Suprapubic skin (tissue), 4 donors: ENCODE data around the gene BBLN. TPM values are rescaled to one million over a fixed set of nuclear protein-coding genes. Genes with fewer than 3 reads are reported as not detected.

Experiments used
- DNase-seq, 2 donors: peaks; one replicate each; pipeline ENCODE4 v3.0.0-alpha.2; 2019; ENCODE audit warnings: low spot score in 2 of 2
- H3K27ac ChIP-seq: fragments of 200-600 bp; sonication (generic); one replicate; pipeline ENCODE4 v1.5.1; 2019
- H3K27me3 ChIP-seq: fragments of 200-600 bp; sonication (generic); one replicate; pipeline ENCODE4 v1.5.1; 2019
- H3K36me3 ChIP-seq: fragments of 200-600 bp; sonication (generic); one replicate; pipeline ENCODE4 v1.5.1; 2019
- H3K4me1 ChIP-seq: fragments of 200-600 bp; sonication (generic); one replicate; pipeline ENCODE4 v1.5.1; 2019
- H3K4me3 ChIP-seq: fragments of 200-600 bp; sonication (generic); one replicate; pipeline ENCODE4 v1.5.1; 2019; ENCODE audit warnings: mild to moderate bottlenecking
- H3K9me3 ChIP-seq: fragments of 200-600 bp; sonication (generic); one replicate; pipeline ENCODE4 v1.5.1; 2019
- CTCF ChIP-seq, 2 donors: fragments of 200-600 bp in 1 of 2; fragments of 450-650 bp in 1 of 2; sonication (generic) in 1 of 2; IDR thresholded peaks; one replicate each; pipeline ENCODE4 v1.5.1; 2016 to 2019; ENCODE audit warnings: antibody characterized with exemption in 2 of 2, mild to moderate bottlenecking in 1 of 2, moderate library complexity in 1 of 2
- EP300 ChIP-seq: sonication (generic); formaldehyde crosslinking; IDR thresholded peaks from one replicate; pipeline ENCODE4 v1.6.1; 2017; ENCODE audit warnings: antibody characterized with exemption
- POLR2A ChIP-seq, 2 donors: fragments of 450-650 bp; IDR thresholded peaks; one replicate each; pipeline ENCODE4 v1.6.1; 2017; ENCODE audit warnings: antibody characterized with exemption in 2 of 2, mild to moderate bottlenecking in 2 of 2, moderate library complexity in 2 of 2
- POLR2AphosphoS5 ChIP-seq, 3 donors: sonication (generic); formaldehyde crosslinking; IDR thresholded peaks; one replicate each; pipeline ENCODE4 v1.6.1; 2017; ENCODE audit warnings: antibody characterized with exemption in 3 of 3
- WGBS: methylation state at CpG from one replicate; pipeline ENCODE4 v1.1.5; 2018; 5-methylcytosine and 5-hydroxymethylcytosine counted together
- total RNA-seq, 4 donors: library from RNA; depleted of rRNA; stranded (reverse); fragments of >200 nt; gene quantifications; one replicate each; pipeline ENCODE4 v1.1.0, GENCODE V29; 2016

The BBLN gene
- total RNA-seq, 4 donors from 2014 or later = 157 to 345 (median 224) TPM

GRCh38 chr9:128151309-128152132, 8.5 kb upstream of the BBLN start:
- Histone ChIP-seq H3K9me3 (no peaks in the 10 kb centered on the region), H3K4me3 (no peak overlapping the region), H3K4me1 (peaks cover 25% of the 10 kb centered on the region), H3K36me3 (no peaks in the 10 kb centered on the region), H3K27me3 (no peaks in the 10 kb centered on the region), H3K27ac (no peak overlapping the region)
- WGBS = 92% methylated on average over 15 of the region's 18 CpGs
- peak in 1 of 2 donors; percentile 59 for DNase-seq
- TF ChIP-seq EP300 (no peak), CTCF (IDR thresholded peaks at IDR 0.05) (no peak), POLR2A (IDR thresholded peaks at IDR 0.05) (no peak), POLR2AphosphoS5 (IDR thresholded peaks at IDR 0.05) (no peak)

- 92% methylated on average over 13 of the region's 13 CpGs for WGBS
- no peak overlapping the region for H3K4me3 ChIP-seq
- peak in 1 of 2 donors; percentile 52 for DNase-seq
- TF ChIP-seq CTCF (IDR thresholded peaks at IDR 0.05) = no peak
- H3K9me3 ChIP-seq = no peaks in the 10 kb centered on the region
- no peak overlapping the region for H3K27ac ChIP-seq
- H3K4me1 ChIP-seq = peaks cover 25% of the 10 kb centered on the region
- H3K27me3 ChIP-seq = no peaks in the 10 kb centered on the region
- no peaks in the 10 kb centered on the region for H3K36me3 ChIP-seq
Observed at GRCh38 chr9:128152133-128153059, 7.7 kb upstream of the BBLN start.

- no peaks in the 10 kb centered on the region for H3K27me3 ChIP-seq
- H3K4me1 ChIP-seq = peaks cover 23% of the 10 kb centered on the region
- TF ChIP-seq POLR2AphosphoS5 (IDR thresholded peaks at IDR 0.05) = no peak
- no peak for TF ChIP-seq CTCF (IDR thresholded peaks at IDR 0.05)
- TF ChIP-seq POLR2A (IDR thresholded peaks at IDR 0.05) = no peak
- no peak for TF ChIP-seq EP300
- H3K4me3 ChIP-seq = no peak overlapping the region
- WGBS = 91% methylated on average over 15 of the region's 26 CpGs
- peak in 1 of 2 donors; percentile 56 for DNase-seq
- H3K9me3 ChIP-seq = no peaks in the 10 kb centered on the region
- H3K27ac ChIP-seq = no peak overlapping the region
- no peaks in the 10 kb centered on the region for H3K36me3 ChIP-seq
Observed at GRCh38 chr9:128153060-128153946, 6.8 kb upstream of the BBLN start.

- H3K4me3 ChIP-seq = no peak overlapping the region
- peaks cover 16% of the 10 kb centered on the region for H3K4me1 ChIP-seq
- 85% methylated on average over 7 of the region's 13 CpGs for WGBS
- no peaks in the 10 kb centered on the region for H3K9me3 ChIP-seq
- no peaks in the 10 kb centered on the region for H3K27me3 ChIP-seq
- H3K36me3 ChIP-seq = no peaks in the 10 kb centered on the region
- TF ChIP-seq POLR2AphosphoS5 (IDR thresholded peaks at IDR 0.05) (no peak), POLR2A (IDR thresholded peaks at IDR 0.05) (no peak), EP300 (no peak), CTCF (IDR thresholded peaks at IDR 0.05) (no peak)
- peak in 1 of 2 donors; percentile 41 for DNase-seq
- no peak overlapping the region for H3K27ac ChIP-seq
Observed at GRCh38 chr9:128153947-128154695, 5.9 kb upstream of the BBLN start.
